ENCODE measurements around the gene LGALSL.

GRCh38 chr2:64451051-64451450 is 2.9 kb upstream of the LGALSL start:
- TF ChIP-seq CTCF (IDR thresholded peaks at IDR 0.05) = no peak
- TF ChIP-seq POLR2A (IDR thresholded peaks at IDR 0.05) = no peak

All from uterus (tissue), 2 donors.